UCSD-AML1 (cell line): Measurements from ENCODE around the gene FAM171A2.

Experiments
- DNase-seq: peaks from one replicate; lab custom pipeline; 2025; ENCODE audit not compliant: unreplicated experiment; lab: John Stamatoyannopoulos, UW

Gene FAM171A2

GRCh38 chr17:44324571-44325275, 38.9 kb downstream of the FAM171A2 start, which contains the start of gene SLC25A39:
SLC25A39 (minus strand) TSS chr17:44324823; CDS start chr17:44323562, 1,261 bp downstream.
- peak; percentile 95 for DNase-seq

GRCh38 chr17:44324092-44324570, 39.5 kb downstream of the FAM171A2 start:
- no peak for DNase-seq

- no peak for DNase-seq
Measured at GRCh38 chr17:44323359-44324091, 40.1 kb downstream of the FAM171A2 start.

- no peak for DNase-seq
Measured at GRCh38 chr17:44322236-44322895, 41.3 kb downstream of the FAM171A2 start.

- no peak for DNase-seq
Measured at GRCh38 chr17:44321246-44322120, 42.2 kb downstream of the FAM171A2 start.

GRCh38 chr17:44320066-44320465, 43.6 kb downstream of the FAM171A2 start:
- DNase-seq, result no peak

- DNase-seq, result no peak
Measured at GRCh38 chr17:44318077-44318892, 45.4 kb downstream of the FAM171A2 start.

GRCh38 chr17:44317545-44317944, 46.1 kb downstream of the FAM171A2 start:
- DNase-seq, result no peak

- DNase-seq, result no peak
Measured at GRCh38 chr17:44315760-44316731, 47.6 kb downstream of the FAM171A2 start.

- DNase-seq, result no peak
Measured at GRCh38 chr17:44314869-44315661, 48.6 kb downstream of the FAM171A2 start.

- DNase-seq, result no peak
Measured at GRCh38 chr17:44314524-44314868, 49.2 kb downstream of the FAM171A2 start.

GRCh38 chr17:44314031-44314430, 49.6 kb downstream of the FAM171A2 start:
- no peak for DNase-seq

- no peak for DNase-seq
Measured at GRCh38 chr17:44312396-44313104, 51.1 kb downstream of the FAM171A2 start.

- no peak for DNase-seq
Measured at GRCh38 chr17:44311562-44312181, 52.0 kb downstream of the FAM171A2 start.

- no peak for DNase-seq
Measured at GRCh38 chr17:44310609-44311376, 52.9 kb downstream of the FAM171A2 start.

- DNase-seq, result no peak
Measured at GRCh38 chr17:44310188-44310587, 53.5 kb downstream of the FAM171A2 start.
